Liver (tissue), 9 donors: Measurements from ENCODE around the gene OXTR. TPM values are rescaled to one million over a fixed set of nuclear protein-coding genes. Genes with fewer than 3 reads are reported as not detected.

ENCODE experiments used
- DNase-seq: peaks from one replicate; pipeline ENCODE4 v3.0.0-alpha.2; 2017; ENCODE audit warnings: low spot score
- H3K27ac ChIP-seq, 2 donors: one replicate each; pipeline ENCODE4 v1.7.0; 2013; ENCODE audit warnings: inconsistent platforms in 2 of 2, low read length in 2 of 2, control low read depth in 1 of 2, low read depth in 1 of 2, mild to moderate bottlenecking in 1 of 2
- H3K27me3 ChIP-seq, 4 donors: one replicate each; pipeline versions ENCODE4 v1.6.1 to v1.7.0; 2013; ENCODE audit warnings: low read length in 3 of 4, inconsistent platforms in 1 of 4, mild to moderate bottlenecking in 1 of 4, moderate library complexity in 1 of 4; ENCODE audit not compliant: control insufficient read depth in 4 of 4, insufficient read depth in 4 of 4
- H3K36me3 ChIP-seq, 4 donors: one replicate each; pipeline versions ENCODE4 v1.6.1 to v1.7.0; 2013; ENCODE audit warnings: low read length in 3 of 4, mild to moderate bottlenecking in 3 of 4, low read depth in 1 of 4, moderate library complexity in 1 of 4; ENCODE audit not compliant: control insufficient read depth in 4 of 4, insufficient read depth in 3 of 4
- H3K4me1 ChIP-seq, 4 donors: one replicate each; pipeline versions ENCODE4 v1.6.1 to v1.7.0; 2013; ENCODE audit warnings: low read length in 3 of 4, mild to moderate bottlenecking in 3 of 4, moderate library complexity in 1 of 4; ENCODE audit not compliant: control insufficient read depth in 4 of 4, insufficient read depth in 4 of 4
- H3K4me3 ChIP-seq, 3 donors: one replicate each; pipeline versions ENCODE4 v1.6.1 to v1.7.0; 2013; ENCODE audit warnings: low read length in 3 of 3, control low read depth in 1 of 3, low read depth in 1 of 3, mild to moderate bottlenecking in 1 of 3
- H3K9ac ChIP-seq, 2 donors: one replicate each; pipeline ENCODE4 v1.7.0; 2013; ENCODE audit warnings: low read length in 2 of 2, mild to moderate bottlenecking in 2 of 2, moderate library complexity in 2 of 2, control low read depth in 1 of 2, low read depth in 1 of 2
- H3K9me3 ChIP-seq, 4 donors: one replicate each; pipeline versions ENCODE4 v1.6.1 to v1.7.0; 2013; ENCODE audit warnings: low read length in 3 of 4; ENCODE audit not compliant: control insufficient read depth in 4 of 4
- EGR1 ChIP-seq, 2 donors: IDR thresholded peaks; 2 replicates each; pipeline ENCODE4 v1.6.1; 2016 to 2018; ENCODE audit warnings: antibody characterized with exemption in 2 of 2, low read depth in 2 of 2
- FOXA2 ChIP-seq: IDR thresholded peaks from 2 replicates; pipeline ENCODE4 v1.6.1; 2016; ENCODE audit warnings: antibody characterized with exemption
- HNF4A ChIP-seq, 2 donors: conservative IDR thresholded peaks; 2 replicates each; pipeline ENCODE4 v1.6.1; 2016; ENCODE audit warnings: antibody characterized with exemption in 2 of 2, mild to moderate bottlenecking in 2 of 2
- HNF4G ChIP-seq: IDR thresholded peaks from 2 replicates; pipeline ENCODE4 v1.6.1; 2016; ENCODE audit warnings: antibody characterized with exemption
- JUND ChIP-seq, 2 donors: IDR thresholded peaks; 2 replicates each; pipeline ENCODE4 v1.6.1; 2016; ENCODE audit warnings: antibody characterized with exemption in 2 of 2
- NR2F2 ChIP-seq: IDR thresholded peaks from 2 replicates; pipeline ENCODE4 v1.6.1; 2016; ENCODE audit warnings: antibody characterized with exemption
- RAD21 ChIP-seq, 2 donors: IDR thresholded peaks; 2 replicates each; pipeline ENCODE4 v1.6.1; 2016; ENCODE audit warnings: antibody characterized with exemption in 2 of 2, mild to moderate bottlenecking in 2 of 2
- SP1 ChIP-seq: IDR thresholded peaks from 2 replicates; pipeline ENCODE4 v1.6.1; 2018; ENCODE audit warnings: antibody characterized with exemption, mild to moderate bottlenecking
- TAF1 ChIP-seq: conservative IDR thresholded peaks from 2 replicates; pipeline ENCODE4 v1.6.1; 2016; ENCODE audit warnings: antibody characterized with exemption, mild to moderate bottlenecking
- YY1 ChIP-seq: IDR thresholded peaks from 2 replicates; pipeline ENCODE4 v1.6.1; 2016; ENCODE audit warnings: antibody characterized with exemption, mild to moderate bottlenecking
- WGBS: extraction: QIAGEN DNeasy Blood & Tissue Kit; methylation state at CpG from one replicate; pipeline ENCODE4 v1.1.7; 2013; 5-methylcytosine and 5-hydroxymethylcytosine counted together
- polyA plus RNA-seq, 2 donors: library from polyadenylated mRNA; stranded (reverse) in 1 of 2; unstranded in 1 of 2; fragments of 200-250 nt in 1 of 2; fragments of >200 nt in 1 of 2; fragmentation: Nextera tagmentation in 1 of 2; extraction: Ambion mirVana in 1 of 2; gene quantifications; one replicate each; pipeline versions ENCODE4 v1.2.1 to v1.2.3, GENCODE V29; 2013 to 2015
- total RNA-seq, 2 donors: library from RNA; depleted of rRNA; stranded (reverse); fragments of >200 nt; gene quantifications; one replicate each; pipeline ENCODE4 v1.2.3, GENCODE V29; 2014
- TF ChIP-seq, protein P1 (sequence below): IDR thresholded peaks from 2 replicates; pipeline ENCODE4 v1.6.1; 2016; ENCODE audit warnings: antibody characterized with exemption, mild to moderate bottlenecking
- TF ChIP-seq, protein P2 (sequence below): IDR thresholded peaks from 2 replicates; pipeline ENCODE4 v1.6.1; 2016; ENCODE audit warnings: antibody characterized with exemption
- TF ChIP-seq, protein P3 (sequence below): IDR thresholded peaks from 2 replicates; pipeline ENCODE4 v1.6.1; 2016; ENCODE audit warnings: antibody characterized with exemption
- TF ChIP-seq, protein P4 (sequence below): fragments of 150-350 bp; IDR thresholded peaks from 2 replicates; pipeline ENCODE4 v1.5.1; 2017; ENCODE audit warnings: improper control_type of control experiment, low read depth, low read length; ENCODE audit not compliant: missing input control
- TF ChIP-seq, protein P5 (sequence below): IDR thresholded peaks from 2 replicates; pipeline ENCODE4 v1.6.1; 2016; ENCODE audit warnings: antibody characterized with exemption
- donor health status: healthy.
- donor health status: healthy.
- donor health status: healthy.
- donor health status: healthy.
- donor health status: healthy.

Gene OXTR
- total and polyA plus RNA-seq, 4 donors, result 0.05 to 0.28 (median 0.08) TPM; not detected in 1

DNA sequence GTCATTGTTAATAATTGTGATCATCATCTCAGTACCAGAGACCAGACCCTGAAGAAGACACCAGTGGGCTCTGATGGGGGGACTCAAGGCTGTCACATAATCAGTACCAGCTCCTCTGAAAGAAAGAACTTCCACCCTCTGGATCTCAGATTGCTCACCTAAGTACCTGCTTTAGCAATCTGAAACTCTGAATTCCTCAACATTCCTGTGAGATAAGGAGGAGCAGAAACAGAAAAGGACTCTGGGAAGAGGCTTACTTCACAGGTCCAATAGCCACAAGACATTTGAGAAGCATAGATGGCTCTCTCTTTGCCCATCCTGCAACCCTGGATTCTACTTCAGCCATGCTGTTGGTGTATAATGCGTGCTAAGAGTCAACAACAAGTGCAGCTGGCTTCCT, 44.0 kb upstream of the OXTR start (continued):
- TF ChIP-seq, protein P1, sequence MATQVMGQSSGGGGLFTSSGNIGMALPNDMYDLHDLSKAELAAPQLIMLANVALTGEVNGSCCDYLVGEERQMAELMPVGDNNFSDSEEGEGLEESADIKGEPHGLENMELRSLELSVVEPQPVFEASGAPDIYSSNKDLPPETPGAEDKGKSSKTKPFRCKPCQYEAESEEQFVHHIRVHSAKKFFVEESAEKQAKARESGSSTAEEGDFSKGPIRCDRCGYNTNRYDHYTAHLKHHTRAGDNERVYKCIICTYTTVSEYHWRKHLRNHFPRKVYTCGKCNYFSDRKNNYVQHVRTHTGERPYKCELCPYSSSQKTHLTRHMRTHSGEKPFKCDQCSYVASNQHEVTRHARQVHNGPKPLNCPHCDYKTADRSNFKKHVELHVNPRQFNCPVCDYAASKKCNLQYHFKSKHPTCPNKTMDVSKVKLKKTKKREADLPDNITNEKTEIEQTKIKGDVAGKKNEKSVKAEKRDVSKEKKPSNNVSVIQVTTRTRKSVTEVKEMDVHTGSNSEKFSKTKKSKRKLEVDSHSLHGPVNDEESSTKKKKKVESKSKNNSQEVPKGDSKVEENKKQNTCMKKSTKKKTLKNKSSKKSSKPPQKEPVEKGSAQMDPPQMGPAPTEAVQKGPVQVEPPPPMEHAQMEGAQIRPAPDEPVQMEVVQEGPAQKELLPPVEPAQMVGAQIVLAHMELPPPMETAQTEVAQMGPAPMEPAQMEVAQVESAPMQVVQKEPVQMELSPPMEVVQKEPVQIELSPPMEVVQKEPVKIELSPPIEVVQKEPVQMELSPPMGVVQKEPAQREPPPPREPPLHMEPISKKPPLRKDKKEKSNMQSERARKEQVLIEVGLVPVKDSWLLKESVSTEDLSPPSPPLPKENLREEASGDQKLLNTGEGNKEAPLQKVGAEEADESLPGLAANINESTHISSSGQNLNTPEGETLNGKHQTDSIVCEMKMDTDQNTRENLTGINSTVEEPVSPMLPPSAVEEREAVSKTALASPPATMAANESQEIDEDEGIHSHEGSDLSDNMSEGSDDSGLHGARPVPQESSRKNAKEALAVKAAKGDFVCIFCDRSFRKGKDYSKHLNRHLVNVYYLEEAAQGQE, result no peak

DNA sequence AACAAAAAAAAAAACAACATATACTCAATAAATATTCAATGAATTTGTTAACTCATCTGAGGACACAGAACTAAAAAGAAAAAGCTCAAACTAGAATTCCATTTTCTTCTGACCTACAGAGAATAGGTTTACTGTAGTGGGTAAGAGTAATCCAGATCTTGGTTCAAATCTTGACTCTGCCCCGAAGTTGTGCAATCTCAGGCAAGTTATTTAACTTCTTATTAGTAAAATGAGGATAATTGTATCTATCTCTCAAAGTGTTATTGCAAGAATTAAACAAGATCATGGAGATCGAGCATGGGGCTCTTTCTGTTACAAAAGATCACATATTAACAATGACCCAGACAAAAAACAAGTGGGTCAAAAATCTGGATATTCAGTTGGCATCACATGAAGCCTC, 41.1 kb upstream of the OXTR start:
- WGBS, result 89% methylated on average over 2 of the region's 2 CpGs

More for the DNA sequence above, 41.1 kb upstream of the OXTR start:
- TF ChIP-seq, protein P2, sequence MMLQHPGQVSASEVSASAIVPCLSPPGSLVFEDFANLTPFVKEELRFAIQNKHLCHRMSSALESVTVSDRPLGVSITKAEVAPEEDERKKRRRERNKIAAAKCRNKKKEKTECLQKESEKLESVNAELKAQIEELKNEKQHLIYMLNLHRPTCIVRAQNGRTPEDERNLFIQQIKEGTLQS, result no peak
- TF ChIP-seq, protein P3, sequence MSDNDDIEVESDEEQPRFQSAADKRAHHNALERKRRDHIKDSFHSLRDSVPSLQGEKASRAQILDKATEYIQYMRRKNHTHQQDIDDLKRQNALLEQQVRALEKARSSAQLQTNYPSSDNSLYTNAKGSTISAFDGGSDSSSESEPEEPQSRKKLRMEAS, result no peak
- TF ChIP-seq, protein P1, result no peak
- TF ChIP-seq EGR1 (IDR thresholded peaks at IDR 0.05; ENCODE audit: low read depth in 2 of 2) (no peak), SP1 (no peak), HNF4A (conservative IDR thresholded peaks at IDR 0.05) (no peak), HNF4G (no peak), RAD21 (IDR thresholded peaks at IDR 0.05) (no peak), TAF1 (no peak), FOXA2 (no peak), NR2F2 (no peak), YY1 (no peak), JUND (IDR thresholded peaks at IDR 0.05) (no peak)
- TF ChIP-seq, protein P4, sequence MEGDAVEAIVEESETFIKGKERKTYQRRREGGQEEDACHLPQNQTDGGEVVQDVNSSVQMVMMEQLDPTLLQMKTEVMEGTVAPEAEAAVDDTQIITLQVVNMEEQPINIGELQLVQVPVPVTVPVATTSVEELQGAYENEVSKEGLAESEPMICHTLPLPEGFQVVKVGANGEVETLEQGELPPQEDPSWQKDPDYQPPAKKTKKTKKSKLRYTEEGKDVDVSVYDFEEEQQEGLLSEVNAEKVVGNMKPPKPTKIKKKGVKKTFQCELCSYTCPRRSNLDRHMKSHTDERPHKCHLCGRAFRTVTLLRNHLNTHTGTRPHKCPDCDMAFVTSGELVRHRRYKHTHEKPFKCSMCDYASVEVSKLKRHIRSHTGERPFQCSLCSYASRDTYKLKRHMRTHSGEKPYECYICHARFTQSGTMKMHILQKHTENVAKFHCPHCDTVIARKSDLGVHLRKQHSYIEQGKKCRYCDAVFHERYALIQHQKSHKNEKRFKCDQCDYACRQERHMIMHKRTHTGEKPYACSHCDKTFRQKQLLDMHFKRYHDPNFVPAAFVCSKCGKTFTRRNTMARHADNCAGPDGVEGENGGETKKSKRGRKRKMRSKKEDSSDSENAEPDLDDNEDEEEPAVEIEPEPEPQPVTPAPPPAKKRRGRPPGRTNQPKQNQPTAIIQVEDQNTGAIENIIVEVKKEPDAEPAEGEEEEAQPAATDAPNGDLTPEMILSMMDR, result no peak
- TF ChIP-seq, protein P5, sequence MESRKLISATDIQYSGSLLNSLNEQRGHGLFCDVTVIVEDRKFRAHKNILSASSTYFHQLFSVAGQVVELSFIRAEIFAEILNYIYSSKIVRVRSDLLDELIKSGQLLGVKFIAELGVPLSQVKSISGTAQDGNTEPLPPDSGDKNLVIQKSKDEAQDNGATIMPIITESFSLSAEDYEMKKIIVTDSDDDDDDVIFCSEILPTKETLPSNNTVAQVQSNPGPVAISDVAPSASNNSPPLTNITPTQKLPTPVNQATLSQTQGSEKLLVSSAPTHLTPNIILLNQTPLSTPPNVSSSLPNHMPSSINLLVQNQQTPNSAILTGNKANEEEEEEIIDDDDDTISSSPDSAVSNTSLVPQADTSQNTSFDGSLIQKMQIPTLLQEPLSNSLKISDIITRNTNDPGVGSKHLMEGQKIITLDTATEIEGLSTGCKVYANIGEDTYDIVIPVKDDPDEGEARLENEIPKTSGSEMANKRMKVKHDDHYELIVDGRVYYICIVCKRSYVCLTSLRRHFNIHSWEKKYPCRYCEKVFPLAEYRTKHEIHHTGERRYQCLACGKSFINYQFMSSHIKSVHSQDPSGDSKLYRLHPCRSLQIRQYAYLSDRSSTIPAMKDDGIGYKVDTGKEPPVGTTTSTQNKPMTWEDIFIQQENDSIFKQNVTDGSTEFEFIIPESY, result no peak
- H3K4me1 ChIP-seq, result no peaks in the 10 kb centered on the region
- no peak for DNase-seq
- H3K9me3 ChIP-seq, result peaks cover 0 to 4% (median 0%) of the 10 kb centered on the region in 4 donors
- H3K27ac ChIP-seq, result no peak overlapping the region
- no peak overlapping the region for H3K9ac ChIP-seq
- no peak overlapping the region for H3K4me3 ChIP-seq
- H3K36me3 ChIP-seq, result no peaks in the 10 kb centered on the region
- H3K27me3 ChIP-seq, result no peaks in the 10 kb centered on the region
